IMR-90 (cell line): Measurements from ENCODE around the gene AMDHD2. TPM values are rescaled to one million over a fixed set of nuclear protein-coding genes. Genes with fewer than 3 reads are reported as not detected.

Experiments
- ATAC-seq: fragments of 200-7000 bp; cut with Tn5 transposase; 2 replicates; pipeline ENCODE4 v1.9.1; 2020; ENCODE audit warnings: low read depth, mild to moderate bottlenecking, moderate library complexity
- BruUV-seq: library from RNA; stranded (reverse); fragments of 400-500 nt; replicated peaks from 2 replicates; lab custom pipeline; 2021; lab: Mats Ljungman, UMichigan
- CTCF ChIA-PET: fragments of 300-600 bp; formaldehyde crosslinking; extraction: SDS; loops from one replicate; lab custom pipeline; 2021; ENCODE audit warnings: antibody characterized with exemption; lab: Yijun Ruan, JAX
- POLR2A ChIA-PET: fragments of 300-600 bp; sonication (Branson Sonifier 250); formaldehyde crosslinking; loops from one replicate; lab custom pipeline; 2022; ENCODE audit warnings: antibody characterized with exemption; ENCODE audit not compliant: unreplicated experiment; lab: Charles Lee
- DNase-seq: peaks from one replicate; pipeline ENCODE4 v3.0.0; 2013
- H2AFZ ChIP-seq: replicated peaks from 2 replicates; pipeline ENCODE3; 2013; ENCODE audit warnings: low read length, mild to moderate bottlenecking; ENCODE audit not compliant: poor library complexity
- H2AK5ac ChIP-seq: 2 replicates; pipeline ENCODE4 v1.6.1; 2013; ENCODE audit warnings: low read depth, low read length, inconsistent platforms
- H2AK9ac ChIP-seq: replicated peaks from 2 replicates; pipeline ENCODE3; 2013; ENCODE audit warnings: mild to moderate bottlenecking, low read depth, low read length, moderate library complexity; ENCODE audit not compliant: poor library complexity
- H2BK120ac ChIP-seq: 2 replicates; pipeline ENCODE4 v1.6.1; 2013; ENCODE audit warnings: low read depth, low read length, inconsistent platforms
- H2BK15ac ChIP-seq: 3 replicates; pipeline ENCODE4 v1.6.1; 2013; ENCODE audit warnings: low read depth, low read length, inconsistent platforms
- H2BK20ac ChIP-seq: 2 replicates; pipeline ENCODE4 v1.6.1; 2013; ENCODE audit warnings: low read depth, mild to moderate bottlenecking, inconsistent platforms, low read length, moderate library complexity
- H2BK5ac ChIP-seq: 2 replicates; pipeline ENCODE4 v1.6.1; 2013; ENCODE audit warnings: mild to moderate bottlenecking, low read depth, low read length, inconsistent platforms; ENCODE audit not compliant: poor library complexity, severe bottlenecking
- H3K14ac ChIP-seq: replicated peaks from 2 replicates; pipeline ENCODE4 v1.6.1; 2013; ENCODE audit warnings: low read depth, low read length, inconsistent platforms
- H3K18ac ChIP-seq: 2 replicates; pipeline ENCODE4 v1.6.1; 2013; ENCODE audit warnings: low read depth, low read length, control low read depth
- H3K23ac ChIP-seq: 2 replicates; pipeline ENCODE4 v1.6.1; 2013; ENCODE audit warnings: low read depth, low read length, inconsistent platforms
- H3K27ac ChIP-seq: 2 replicates; pipeline ENCODE4 v1.5.1; 2013; ENCODE audit warnings: mild to moderate bottlenecking, control low read depth, low read length; ENCODE audit not compliant: insufficient read depth
- H3K27me3 ChIP-seq: 2 replicates; pipeline ENCODE4 v1.6.1; 2013; ENCODE audit warnings: low read length; ENCODE audit not compliant: control insufficient read depth, insufficient read depth
- H3K36me3 ChIP-seq: 2 replicates; pipeline ENCODE4 v1.6.1; 2013; ENCODE audit warnings: low read length, mixed read lengths; ENCODE audit not compliant: control insufficient read depth, insufficient read depth
- H3K4ac ChIP-seq: 2 replicates; pipeline ENCODE4 v1.6.1; 2013; ENCODE audit warnings: low read depth, low read length, inconsistent platforms
- H3K4me1 ChIP-seq: 2 replicates; pipeline ENCODE4 v1.6.1; 2013; ENCODE audit warnings: low read length, mixed read lengths; ENCODE audit not compliant: control insufficient read depth, insufficient read depth
- H3K4me2 ChIP-seq: 2 replicates; pipeline ENCODE4 v1.6.1; 2013; ENCODE audit warnings: low read depth, mild to moderate bottlenecking, control low read depth, low read length, moderate library complexity
- H3K4me3 ChIP-seq: 2 replicates; pipeline ENCODE4 v1.5.1; 2013; ENCODE audit warnings: low read depth, mild to moderate bottlenecking, control low read depth, low read length, moderate library complexity; ENCODE audit not compliant: insufficient read depth
- H3K56ac ChIP-seq: 2 replicates; pipeline ENCODE4 v1.6.1; 2013; ENCODE audit warnings: low read length, inconsistent platforms; ENCODE audit not compliant: insufficient read depth; ENCODE audit errors: extremely low read depth
- H3K79me1 ChIP-seq, 2 experiments: 2 replicates each; pipeline ENCODE4 v1.6.1; 2013; ENCODE audit warnings: low read length in 2 of 2, inconsistent platforms in 1 of 2, low read depth in 1 of 2
- H3K9ac ChIP-seq: 2 replicates; pipeline ENCODE4 v1.6.1; 2013; ENCODE audit warnings: low read depth, low read length, control low read depth
- H3K9me1 ChIP-seq: 2 replicates; pipeline ENCODE4 v1.6.1; 2013; ENCODE audit warnings: low read length, inconsistent platforms; ENCODE audit not compliant: insufficient read depth
- H3K9me3 ChIP-seq: 2 replicates; pipeline ENCODE4 v1.6.1; 2013; ENCODE audit warnings: low read length; ENCODE audit not compliant: control insufficient read depth, insufficient read depth
- H4K20me1 ChIP-seq: 2 replicates; pipeline ENCODE4 v1.6.1; 2013; ENCODE audit warnings: low read length, inconsistent platforms; ENCODE audit not compliant: insufficient read depth
- H4K5ac ChIP-seq: 2 replicates; pipeline ENCODE4 v1.6.1; 2013; ENCODE audit warnings: mild to moderate bottlenecking, low read depth, low read length, control low read depth
- H4K8ac ChIP-seq, 2 experiments: 2 replicates each; pipeline ENCODE4 v1.6.1; 2013; ENCODE audit warnings: low read depth in 2 of 2, low read length in 2 of 2, control low read depth in 1 of 2, inconsistent platforms in 1 of 2
- H4K91ac ChIP-seq: 2 replicates; pipeline ENCODE4 v1.6.1; 2013; ENCODE audit warnings: low read depth, low read length, inconsistent platforms; ENCODE audit not compliant: insufficient read depth
- CEBPB ChIP-seq: IDR thresholded peaks from 2 replicates; pipeline ENCODE4 v1.6.1; 2012; ENCODE audit warnings: low read depth, low read length, improper control_type of control experiment
- WGBS, 2 experiments: methylation state at CpG; one replicate each; pipeline versions ENCODE4 v1.1.5 to v1.1.7; 2013; ENCODE audit warnings: missing lambda C conversion rate in 2 of 2; ENCODE audit not compliant: insufficient read length in 1 of 2; ENCODE audit errors: extremely low coverage in 2 of 2; 5-methylcytosine and 5-hydroxymethylcytosine counted together
- dilution Hi-C: fragments of 300-500 bp; cut with HindIII; formaldehyde crosslinking; loops from one replicate; pipeline ENCODE4 v1.14.3; 2018; ENCODE audit warnings: low sequenced_read_pairs; ENCODE audit not compliant: unreplicated experiment
- in situ Hi-C: fragments of 300-500 bp; cut with MboI; formaldehyde crosslinking; loops from 3 replicates; pipeline ENCODE4 v1.14.3; 2019; ENCODE audit warnings: low sequenced_read_pairs, inconsistent platforms, mixed read lengths
- intact Hi-C: fragments of 100-400 bp; cut with micrococcal nuclease; formaldehyde crosslinking; loops from 2 replicates; pipeline ENCODE4 v1.10.0; 2022
- polyA plus RNA-seq, 3 experiments: library from polyadenylated mRNA; depleted of rRNA; stranded (reverse); fragments of >200 nt; gene quantifications; 2 replicates each; pipeline ENCODE4 v1.2.3, GENCODE V29; 2012; ENCODE audit warnings: low replicate concordance in 1 of 3
- total RNA-seq: library from RNA; depleted of rRNA; stranded (reverse); fragments of >200 nt; gene quantifications from 2 replicates; pipeline ENCODE4 v1.2.3, GENCODE V29; 2012

Gene AMDHD2
- total and polyA plus RNA-seq, 2 of the 4 experiments (the other 2 are of a cell fraction): 10.6 to 30.3 TPM

DNA sequence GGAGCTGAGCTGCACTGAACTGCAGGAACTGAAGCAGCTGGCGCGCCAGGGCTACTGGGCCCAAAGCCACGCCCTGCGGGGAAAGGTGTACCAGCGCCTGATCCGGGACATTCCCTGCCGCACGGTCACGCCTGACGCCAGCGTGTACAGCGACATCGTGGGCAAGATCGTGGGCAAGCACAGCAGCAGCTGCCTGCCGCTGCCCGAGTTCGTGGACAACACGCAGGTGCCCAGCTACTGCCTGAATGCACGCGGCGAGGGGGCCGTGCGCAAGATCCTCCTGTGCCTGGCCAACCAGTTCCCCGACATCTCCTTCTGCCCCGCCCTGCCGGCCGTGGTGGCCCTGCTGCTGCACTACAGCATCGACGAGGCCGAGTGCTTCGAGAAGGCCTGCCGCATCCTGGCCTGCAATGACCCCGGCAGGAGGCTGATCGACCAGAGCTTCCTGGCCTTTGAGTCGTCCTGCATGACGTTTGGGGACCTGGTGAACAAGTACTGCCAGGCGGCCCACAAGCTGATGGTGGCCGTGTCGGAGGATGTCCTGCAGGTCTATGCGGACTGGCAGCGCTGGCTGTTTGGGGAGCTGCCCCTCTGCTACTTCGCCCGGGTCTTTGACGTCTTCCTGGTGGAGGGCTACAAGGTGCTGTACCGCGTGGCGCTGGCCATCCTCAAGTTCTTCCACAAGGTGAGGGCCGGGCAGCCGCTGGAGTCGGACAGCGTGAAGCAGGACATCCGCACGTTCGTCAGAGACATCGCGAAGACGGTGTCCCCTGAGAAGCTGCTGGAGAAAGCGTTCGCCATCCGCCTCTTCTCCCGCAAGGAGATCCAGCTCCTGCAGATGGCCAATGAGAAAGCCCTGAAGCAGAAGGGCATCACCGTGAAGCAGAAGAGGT, 23.7 kb upstream of the AMDHD2 start:
- ChIA-PET POLR2A (no interaction called here), CTCF (no interaction called here)
- no peak overlapping the region for H2BK5ac ChIP-seq
- no peak overlapping the region for H3K4me2 ChIP-seq
- no peak overlapping the region for H3K27ac ChIP-seq
- WGBS, 2 experiments: 94% methylated on average over 54 of the region's 62 CpGs; no CpG with 5 or more reads in 1 of the 2 experiments
- H4K5ac ChIP-seq: no peak overlapping the region
- H4K8ac ChIP-seq: no peak overlapping the region
- no peak overlapping the region for H2AK9ac ChIP-seq
- H2AFZ ChIP-seq: no peak overlapping the region
- in situ Hi-C loops (loop anchor here (5.0 kb wide), 1 partner anchor 154 kb away; the partner anchor contains the start of gene ABCA3), dilution Hi-C loops (no loop called here), intact Hi-C loops (no loop called here)
- no peaks in the 10 kb centered on the region for H3K9me1 ChIP-seq
- ATAC-seq (no peak), DNase-seq (no peak)
- H2BK15ac ChIP-seq: no peak overlapping the region
- no peak overlapping the region for H2AK5ac ChIP-seq
- H4K91ac ChIP-seq: no peak overlapping the region
- no peak overlapping the region for H3K23ac ChIP-seq
- H3K9ac ChIP-seq: no peak overlapping the region
- no TSS peak for BruUV-seq
- no peak overlapping the region for H3K18ac ChIP-seq
- H2BK20ac ChIP-seq: no peak overlapping the region
- H3K56ac ChIP-seq: no peak overlapping the region
- no peak overlapping the region for H3K4me3 ChIP-seq
- no peak for TF ChIP-seq CEBPB
- no peaks in the 10 kb centered on the region for H3K27me3 ChIP-seq
- peaks cover 14% of the 10 kb centered on the region; the same call in 1 of the 2 replicates for H4K20me1 ChIP-seq
- H3K14ac ChIP-seq: no peak overlapping the region
- no peak overlapping the region for H2BK120ac ChIP-seq
- peaks cover 3 to 21% of the 10 kb centered on the region in 2 experiments for H3K79me1 ChIP-seq
- no peak overlapping the region for H3K4ac ChIP-seq
- H3K36me3 ChIP-seq: peaks cover 19% of the 10 kb centered on the region; the same call in 1 of the 2 replicates
- no peaks in the 10 kb centered on the region; the same call in 1 of the 2 replicates for H3K4me1 ChIP-seq
- no peaks in the 10 kb centered on the region for H3K9me3 ChIP-seq
